Ascending aorta (tissue), 2 donors: Measurements from ENCODE around the gene TMEM135. TPM values are rescaled to one million over a fixed set of nuclear protein-coding genes. Genes with fewer than 3 reads are reported as not detected.
A peak's percentile ranks its signal among the peaks of the same experiment; 100 is the strongest.

Experiments used
- DNase-seq, 2 donors: peaks; one replicate each; pipeline ENCODE4 v3.0.0-alpha.2; 2019; ENCODE audit warnings: low spot score in 2 of 2
- H3K27ac ChIP-seq, 2 donors: fragments of 200-600 bp; sonication (generic); one replicate each; pipeline ENCODE4 v1.5.1; 2016 to 2017; ENCODE audit warnings: mild to moderate bottlenecking in 1 of 2
- H3K27me3 ChIP-seq: fragments of 200-600 bp; sonication (generic); one replicate; pipeline ENCODE4 v1.5.1; 2017
- H3K36me3 ChIP-seq, 2 donors: fragments of 200-600 bp; sonication (generic); one replicate each; pipeline ENCODE4 v1.5.1; 2016
- H3K4me1 ChIP-seq, 2 donors: fragments of 200-600 bp; sonication (generic); one replicate each; pipeline ENCODE4 v1.5.1; 2016 to 2017; ENCODE audit warnings: mild to moderate bottlenecking in 1 of 2
- H3K4me3 ChIP-seq, 2 donors: fragments of 200-600 bp; sonication (generic); one replicate each; pipeline ENCODE4 v1.5.1; 2016 to 2017; ENCODE audit warnings: mild to moderate bottlenecking in 1 of 2
- H3K9me3 ChIP-seq, 2 donors: fragments of 200-600 bp; sonication (generic); one replicate each; pipeline ENCODE4 v1.5.1; 2016
- intact Hi-C: fragments of 100-400 bp; cut with DNase I; formaldehyde crosslinking; loops from one replicate; pipeline ENCODE4 v1.15.1; 2023
- total RNA-seq: library from RNA; depleted of rRNA; stranded (reverse); fragments of >200 nt; gene quantifications from one replicate; pipeline ENCODE4 v1.1.0, GENCODE V29; 2016
- TF ChIP-seq, protein P1 (sequence below), 3 experiments: fragments of 200-600 bp in 2 of 3; fragments of 450-650 bp in 1 of 3; sonication (generic) in 2 of 3; IDR thresholded peaks; one replicate each; pipeline ENCODE4 v1.5.1; 2016 to 2019; ENCODE audit warnings: antibody characterized with exemption in 3 of 3, mild to moderate bottlenecking in 1 of 3, moderate library complexity in 1 of 3

TMEM135 gene
- total RNA-seq, 1 donor from 2014 or later = 18.4 TPM

GRCh38 chr11:87306262-87306851, 268.6 kb downstream of the TMEM135 start:
- TF ChIP-seq, protein P1, sequence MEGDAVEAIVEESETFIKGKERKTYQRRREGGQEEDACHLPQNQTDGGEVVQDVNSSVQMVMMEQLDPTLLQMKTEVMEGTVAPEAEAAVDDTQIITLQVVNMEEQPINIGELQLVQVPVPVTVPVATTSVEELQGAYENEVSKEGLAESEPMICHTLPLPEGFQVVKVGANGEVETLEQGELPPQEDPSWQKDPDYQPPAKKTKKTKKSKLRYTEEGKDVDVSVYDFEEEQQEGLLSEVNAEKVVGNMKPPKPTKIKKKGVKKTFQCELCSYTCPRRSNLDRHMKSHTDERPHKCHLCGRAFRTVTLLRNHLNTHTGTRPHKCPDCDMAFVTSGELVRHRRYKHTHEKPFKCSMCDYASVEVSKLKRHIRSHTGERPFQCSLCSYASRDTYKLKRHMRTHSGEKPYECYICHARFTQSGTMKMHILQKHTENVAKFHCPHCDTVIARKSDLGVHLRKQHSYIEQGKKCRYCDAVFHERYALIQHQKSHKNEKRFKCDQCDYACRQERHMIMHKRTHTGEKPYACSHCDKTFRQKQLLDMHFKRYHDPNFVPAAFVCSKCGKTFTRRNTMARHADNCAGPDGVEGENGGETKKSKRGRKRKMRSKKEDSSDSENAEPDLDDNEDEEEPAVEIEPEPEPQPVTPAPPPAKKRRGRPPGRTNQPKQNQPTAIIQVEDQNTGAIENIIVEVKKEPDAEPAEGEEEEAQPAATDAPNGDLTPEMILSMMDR (IDR thresholded peaks at IDR 0.05) = no peak
- Histone ChIP-seq H3K4me1 (peaks cover 0 to 8% of the 10 kb centered on the region in 2 donors), H3K9me3 (no peaks in the 10 kb centered on the region), H3K4me3 (no peak overlapping the region), H3K27me3 (no peaks in the 10 kb centered on the region), H3K36me3 (no peaks in the 10 kb centered on the region), H3K27ac (peak overlapping the region in 1 of 2 donors; percentile 11)
- intact Hi-C loops = no loop called here
- no peak for DNase-seq

GRCh38 chr11:87307101-87307500, 269.4 kb downstream of the TMEM135 start:
- intact Hi-C loops = no loop called here
- no peak overlapping the region for H3K4me3 ChIP-seq
- H3K27me3 ChIP-seq = no peaks in the 10 kb centered on the region
- peaks cover 0 to 8% of the 10 kb centered on the region in 2 donors for H3K4me1 ChIP-seq
- peak overlapping the region in 1 of 2 donors; percentile 11 for H3K27ac ChIP-seq
- TF ChIP-seq, protein P1 (IDR thresholded peaks at IDR 0.05) = no peak
- DNase-seq = no peak
- H3K9me3 ChIP-seq = no peaks in the 10 kb centered on the region
- H3K36me3 ChIP-seq = no peaks in the 10 kb centered on the region

DNA sequence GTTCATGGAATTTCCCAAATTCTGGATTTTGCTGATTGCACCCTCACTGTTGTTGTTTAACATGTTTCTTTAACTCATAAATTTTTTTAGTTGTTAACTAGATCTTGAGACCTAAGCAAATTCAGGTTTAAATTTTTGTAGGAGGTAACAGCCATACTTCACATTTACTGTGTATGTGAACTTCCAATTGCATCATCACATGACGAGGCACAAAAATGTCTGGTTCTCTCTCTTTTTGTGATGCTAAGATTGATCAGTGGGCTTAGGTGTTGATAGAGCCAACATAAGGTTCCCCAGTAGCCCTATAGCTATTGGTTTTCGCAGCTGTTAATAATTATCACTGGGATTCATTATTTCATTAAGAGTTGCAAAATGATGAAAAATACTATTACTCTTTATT, 277.5 kb downstream of the TMEM135 start:
- no peaks in the 10 kb centered on the region for H3K27me3 ChIP-seq
- H3K36me3 ChIP-seq = peaks cover 0 to 9% of the 10 kb centered on the region in 2 donors
- no peaks in the 10 kb centered on the region for H3K4me1 ChIP-seq
- no peak overlapping the region for H3K27ac ChIP-seq
- intact Hi-C loops = no loop called here
- H3K4me3 ChIP-seq = no peak overlapping the region
- TF ChIP-seq, protein P1 (IDR thresholded peaks at IDR 0.05) = no peak
- no peak for DNase-seq
- no peaks in the 10 kb centered on the region for H3K9me3 ChIP-seq

DNA sequence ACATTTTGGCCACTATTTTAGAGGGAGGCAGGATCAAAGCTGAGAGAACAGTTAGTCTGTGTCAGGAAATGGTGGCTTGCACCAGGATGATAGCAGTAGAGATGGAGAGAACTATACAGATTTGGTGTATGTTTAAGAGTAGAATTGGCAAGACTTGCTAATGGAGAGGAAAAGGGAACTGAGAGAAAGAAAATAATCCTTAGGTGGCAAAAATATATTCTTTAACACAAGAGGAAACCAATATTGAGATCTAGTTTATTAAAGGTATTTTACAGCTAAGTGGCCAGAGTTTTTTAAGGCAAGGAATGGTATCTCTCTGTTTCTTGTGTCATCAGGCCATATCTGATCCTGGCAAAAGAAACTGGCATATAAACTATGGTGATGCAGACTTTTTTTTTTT, 278.8 kb downstream of the TMEM135 start:
- TF ChIP-seq, protein P1 (IDR thresholded peaks at IDR 0.05) = no peak

DNA sequence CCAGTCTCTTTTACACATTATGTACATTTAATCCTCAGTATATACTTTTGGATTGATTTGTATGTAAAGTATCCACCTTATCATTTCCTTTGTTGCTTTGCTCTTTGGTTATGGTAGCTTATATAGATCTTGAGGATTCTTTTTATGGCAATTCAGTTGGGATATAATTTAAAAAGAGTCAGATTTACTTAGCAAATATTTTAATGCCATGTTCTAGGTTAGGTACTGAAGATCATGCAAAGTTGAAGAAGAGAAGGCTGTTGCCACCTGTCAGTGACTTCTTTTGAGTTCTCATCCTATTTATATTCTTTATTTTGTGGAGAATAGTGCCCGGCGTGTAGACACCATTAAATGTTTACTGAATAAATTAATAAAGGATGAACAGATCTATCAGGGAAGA, 279.7 kb downstream of the TMEM135 start:
- TF ChIP-seq, protein P1 (IDR thresholded peaks at IDR 0.05) = no peak
- peaks cover 0 to 25% of the 10 kb centered on the region in 2 donors for H3K36me3 ChIP-seq
- H3K4me3 ChIP-seq = no peak overlapping the region
- DNase-seq = no peak
- no peak overlapping the region for H3K27ac ChIP-seq
- no peaks in the 10 kb centered on the region for H3K27me3 ChIP-seq
- H3K9me3 ChIP-seq = no peaks in the 10 kb centered on the region
- no peaks in the 10 kb centered on the region for H3K4me1 ChIP-seq
- intact Hi-C loops = no loop called here

More for the DNA sequence above, 278.8 kb downstream of the TMEM135 start:
- H3K27me3 ChIP-seq = no peaks in the 10 kb centered on the region
- no peaks in the 10 kb centered on the region for H3K9me3 ChIP-seq
- no peak overlapping the region for H3K4me3 ChIP-seq
- intact Hi-C loops = no loop called here
- no peak for DNase-seq
- no peaks in the 10 kb centered on the region for H3K4me1 ChIP-seq
- H3K27ac ChIP-seq = no peak overlapping the region
- peaks cover 0 to 17% of the 10 kb centered on the region in 2 donors for H3K36me3 ChIP-seq

DNA sequence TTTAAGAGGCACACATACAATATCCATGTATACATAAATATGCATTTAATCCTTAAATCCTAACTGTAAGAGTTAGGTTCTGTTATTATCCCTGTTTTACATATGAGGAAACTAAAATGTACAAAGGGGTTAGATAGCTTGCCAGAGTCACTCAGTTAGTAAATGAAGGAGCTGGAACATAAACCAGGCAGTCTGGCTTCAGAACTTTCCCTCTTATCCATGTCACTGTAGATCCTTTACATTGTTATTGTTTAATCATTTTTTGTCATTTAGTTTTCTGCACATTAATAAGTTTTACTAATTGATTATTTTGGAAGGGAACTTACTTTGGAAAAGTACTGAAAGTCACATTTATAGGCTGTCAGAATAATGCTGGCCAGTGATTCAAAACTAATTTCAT, 282.4 kb downstream of the TMEM135 start:
- H3K27ac ChIP-seq = no peak overlapping the region
- no peak overlapping the region for H3K4me3 ChIP-seq
- intact Hi-C loops = no loop called here
- peaks cover 0 to 28% of the 10 kb centered on the region in 2 donors for H3K36me3 ChIP-seq
- TF ChIP-seq, protein P1 (IDR thresholded peaks at IDR 0.05) = no peak
- no peak for DNase-seq
- H3K9me3 ChIP-seq = no peaks in the 10 kb centered on the region
- no peaks in the 10 kb centered on the region for H3K4me1 ChIP-seq
- H3K27me3 ChIP-seq = no peaks in the 10 kb centered on the region
